ENCODE results near the gene LGALSL.

The LGALSL gene

DNA sequence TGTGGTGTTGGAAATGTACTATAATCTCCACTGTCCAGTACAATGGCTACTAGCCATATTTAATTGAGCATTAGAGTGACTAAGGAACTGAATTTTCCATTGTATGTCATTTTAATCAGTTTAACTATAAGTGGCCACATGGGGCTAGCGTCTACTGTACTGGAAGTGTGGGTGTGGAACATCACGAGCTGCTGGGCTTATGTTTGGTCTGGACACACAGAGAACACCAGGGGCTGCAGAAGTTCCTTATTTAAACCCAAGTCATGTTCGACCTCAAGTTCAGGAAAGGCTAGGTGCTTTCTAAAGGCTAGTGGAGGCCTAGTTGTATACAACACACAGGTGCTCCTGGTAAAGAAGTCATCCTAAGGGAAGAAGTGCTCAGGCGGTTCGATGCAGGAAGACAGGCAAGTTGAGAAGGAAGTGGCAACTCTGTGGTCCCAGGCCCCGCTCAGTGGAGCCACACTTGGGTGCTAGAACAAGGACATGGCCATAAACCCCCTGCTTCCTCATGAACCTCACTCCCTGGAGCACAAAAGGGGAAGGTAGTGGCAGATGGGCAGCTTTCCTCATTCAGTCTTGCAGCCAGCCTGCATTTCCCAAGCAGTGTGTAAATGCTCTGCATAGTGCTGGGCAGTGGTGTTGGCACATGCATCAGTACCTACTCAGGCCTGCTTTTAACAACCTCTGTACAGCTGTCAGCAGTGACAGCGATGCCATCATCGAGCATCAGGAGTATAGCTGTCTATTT lies 13.3 kb downstream of the LGALSL start:
- CTCF ChIA-PET, result interaction anchor here (0.6 to 1.2 kb wide), 2 partner anchors 20 to 148 kb away, joined by 3 to 4 read pairs; no protein-coding TSS in a partner anchor
- H3K27ac ChIP-seq, result no peak overlapping the region
- POLR2A ChIA-PET (ENCODE audit: low non-redundant PET), result no interaction called here
- TF ChIP-seq CTCF (conservative IDR thresholded peaks at IDR 0.05; ENCODE audit: low read depth), result no peak
- no peak for DNase-seq (ENCODE audit: low spot score)

DNA sequence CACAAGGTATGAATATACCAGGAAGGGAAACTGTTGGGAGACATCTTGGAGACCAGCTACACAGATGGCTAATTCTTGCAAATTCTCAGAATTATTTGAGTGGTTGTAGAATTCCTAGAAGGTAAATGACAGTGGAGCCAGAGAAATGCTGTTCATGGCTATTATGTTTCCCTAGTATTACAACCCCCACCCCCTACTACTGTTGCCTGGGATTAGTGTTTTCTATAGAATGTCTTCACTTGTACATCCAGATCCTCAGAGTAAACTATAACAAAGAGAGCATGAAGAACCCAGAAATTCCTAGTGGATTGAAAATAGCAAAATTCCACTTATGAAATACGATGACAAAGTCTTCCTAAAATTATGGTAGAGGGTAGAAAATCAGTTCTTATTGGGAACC lies 15.3 kb downstream of the LGALSL start:
- CTCF ChIA-PET, result interaction anchor here (2.7 kb wide), 1 partner anchor 18 kb away, joined by 10 read pairs; no protein-coding TSS in a partner anchor
- DNase-seq (ENCODE audit: low spot score), result no peak
- no peak for TF ChIP-seq CTCF (conservative IDR thresholded peaks at IDR 0.05; ENCODE audit: low read depth)
- POLR2A ChIA-PET (ENCODE audit: low non-redundant PET), result no interaction called here
- H3K27ac ChIP-seq, result no peak overlapping the region

DNA sequence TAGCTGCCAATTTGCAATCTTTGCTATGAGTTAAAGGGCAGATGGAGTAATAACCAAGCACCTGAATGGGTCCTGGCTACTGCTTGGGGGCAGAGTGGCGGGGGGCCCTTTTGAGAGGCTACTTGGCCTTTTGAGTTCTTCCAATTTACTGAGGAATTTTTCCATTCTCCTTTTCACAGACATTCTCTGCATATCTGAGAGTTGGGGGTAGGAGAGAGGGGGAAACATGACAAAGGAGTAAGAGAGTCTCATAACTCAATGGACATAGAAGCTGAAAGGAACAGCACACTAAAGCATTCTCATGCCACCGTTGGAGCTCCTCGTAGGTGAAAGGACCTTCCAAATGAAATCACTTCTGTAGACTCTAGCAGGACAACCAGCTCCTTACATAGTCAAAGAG lies 16.1 kb downstream of the LGALSL start:
- ChIA-PET CTCF (interaction anchor here (0.6 to 2.7 kb wide), 2 partner anchors 18 to 98 kb away, joined by 3 to 10 read pairs; no protein-coding TSS in a partner anchor), POLR2A (ENCODE audit: low non-redundant PET) (no interaction called here)
- no peak for DNase-seq (ENCODE audit: low spot score)
- no peak for TF ChIP-seq CTCF (conservative IDR thresholded peaks at IDR 0.05; ENCODE audit: low read depth)
- no peak overlapping the region for H3K27ac ChIP-seq

DNA sequence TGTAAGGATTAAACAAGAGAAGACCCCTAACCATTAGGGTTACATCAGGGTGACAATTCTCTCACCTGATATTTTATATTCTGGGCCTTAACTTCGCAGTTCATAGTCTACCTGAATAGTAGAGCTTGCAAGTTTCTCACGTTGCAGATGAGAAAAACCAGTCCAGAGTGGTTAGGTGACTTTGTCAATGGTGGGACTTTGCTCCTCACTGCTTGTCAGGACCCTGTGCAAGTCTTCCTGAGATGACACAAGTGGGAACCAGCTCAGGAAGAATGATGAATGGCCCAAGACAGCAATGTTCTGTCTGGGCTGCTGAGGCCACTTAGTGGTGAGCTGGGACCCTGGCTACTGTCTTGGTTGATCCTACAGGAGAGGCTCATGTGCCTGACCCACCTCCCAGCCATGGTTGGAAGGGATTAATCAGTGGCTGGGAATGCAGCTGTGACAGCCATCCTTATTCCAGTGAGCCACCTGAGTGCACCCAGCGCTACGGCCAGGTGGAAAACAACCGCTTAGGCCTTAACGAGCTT lies 16.9 kb downstream of the LGALSL start:
- no peak overlapping the region for H3K27ac ChIP-seq
- POLR2A ChIA-PET (ENCODE audit: low non-redundant PET), result no interaction called here
- CTCF ChIA-PET, result interaction anchor here (0.6 to 2.7 kb wide), 3 partner anchors 17 to 141 kb away, joined by 3 to 10 read pairs (median 4); no protein-coding TSS in a partner anchor
- no peak for TF ChIP-seq CTCF (conservative IDR thresholded peaks at IDR 0.05; ENCODE audit: low read depth)
- DNase-seq (ENCODE audit: low spot score), result no peak

GRCh38 chr2:64471600-64471999 lies 17.6 kb downstream of the LGALSL start:
- DNase-seq (ENCODE audit: low spot score), result no peak
- H3K27ac ChIP-seq, result no peak overlapping the region
- TF ChIP-seq CTCF (conservative IDR thresholded peaks at IDR 0.05; ENCODE audit: low read depth), result no peak
- ChIA-PET CTCF (interaction anchor here (2.7 kb wide), 1 partner anchor 16 kb away, joined by 10 read pairs; no protein-coding TSS in a partner anchor), POLR2A (ENCODE audit: low non-redundant PET) (no interaction called here)

DNA sequence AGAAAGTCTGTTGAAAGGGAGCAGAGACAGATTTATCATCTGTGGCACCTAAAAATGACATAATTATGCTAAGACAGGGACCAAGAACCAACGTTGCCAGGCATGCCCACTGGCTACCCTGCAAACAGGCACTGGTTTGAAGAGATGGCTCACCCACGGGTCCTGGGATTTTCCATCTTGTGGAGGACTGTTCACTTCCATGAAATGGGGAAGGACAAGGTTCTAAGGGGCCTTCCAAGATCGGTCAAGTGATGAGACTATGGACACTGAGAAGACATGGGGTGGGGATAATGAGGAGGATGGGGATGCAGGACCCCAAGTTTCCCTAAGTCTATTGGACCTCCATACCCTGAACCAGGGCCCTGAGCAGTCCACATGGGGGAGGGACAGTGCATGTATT lies 18.9 kb downstream of the LGALSL start:
- no peak for TF ChIP-seq CTCF (conservative IDR thresholded peaks at IDR 0.05; ENCODE audit: low read depth)
- DNase-seq (ENCODE audit: low spot score), result no peak
- ChIA-PET POLR2A (ENCODE audit: low non-redundant PET) (no interaction called here), CTCF (no interaction called here)
- no peak overlapping the region for H3K27ac ChIP-seq

Measured in RWPE1 (cell line).